H1 (cell line): ENCODE data around the gene ASTN2. TPM values are rescaled to one million over a fixed set of nuclear protein-coding genes. Genes with fewer than 3 reads are reported as not detected.

Experiments
- CTCF ChIA-PET: fragments of 300-600 bp; sonication (Branson Sonifier 250); formaldehyde crosslinking; loops from one replicate; lab custom pipeline; 2021; ENCODE audit not compliant: partially characterized antibody; lab: Charles Lee
- POLR2A ChIA-PET: fragments of 300-600 bp; sonication (Branson Sonifier 250); formaldehyde crosslinking; loops from one replicate; lab custom pipeline; 2021; ENCODE audit warnings: inconsistent platforms; ENCODE audit not compliant: partially characterized antibody; lab: Charles Lee
- DNase-seq, 2 experiments: peaks; one replicate each; pipeline versions ENCODE4 v3.0.0 to v3.0.0-alpha.2; 2010 to 2022; ENCODE audit warnings: low spot score in 2 of 2, low read depth in 1 of 2, mixed read lengths in 1 of 2
- FAIRE-seq: peaks from 2 replicates; lab custom pipeline; 2011; peaks lifted over from hg19 to GRCh38; lab: Jason Lieb, UNC
- H2AFZ ChIP-seq: 2 replicates; pipeline ENCODE4 v1.8.1; 2012; ENCODE audit warnings: low read length, inconsistent platforms
- H2AK5ac ChIP-seq: 2 replicates; pipeline ENCODE4 v1.6.1; 2013; ENCODE audit warnings: low read depth, low read length
- H2BK120ac ChIP-seq: replicated peaks from 2 replicates; pipeline ENCODE3; 2013; ENCODE audit warnings: low read depth, low read length, inconsistent platforms
- H2BK12ac ChIP-seq: 2 replicates; pipeline ENCODE4 v1.6.1; 2013; ENCODE audit warnings: low read depth, low read length
- H2BK15ac ChIP-seq: 2 replicates; pipeline ENCODE4 v1.6.1; 2013; ENCODE audit warnings: low read length
- H2BK20ac ChIP-seq: 2 replicates; pipeline ENCODE4 v1.6.1; 2013; ENCODE audit warnings: low read length
- H2BK5ac ChIP-seq: 2 replicates; pipeline ENCODE4 v1.6.1; 2013; ENCODE audit warnings: low read depth, low read length
- H3K14ac ChIP-seq: 2 replicates; pipeline ENCODE4 v1.6.1; 2013; ENCODE audit warnings: inconsistent platforms; ENCODE audit not compliant: insufficient read length
- H3K18ac ChIP-seq: 2 replicates; pipeline ENCODE4 v1.6.1; 2013; ENCODE audit warnings: low read length; ENCODE audit errors: extremely low read depth
- H3K23ac ChIP-seq: 2 replicates; pipeline ENCODE4 v1.6.1; 2013; ENCODE audit warnings: inconsistent platforms; ENCODE audit not compliant: insufficient read length
- H3K23me2 ChIP-seq: 2 replicates; pipeline ENCODE4 v1.6.1; 2013; ENCODE audit warnings: low read depth, low read length
- H3K27ac ChIP-seq: 2 replicates; pipeline ENCODE4 v1.6.1; 2011; ENCODE audit warnings: low read depth, low read length, inconsistent platforms
- H3K27me3 ChIP-seq, 4 experiments: replicated peaks in 1 of 4; 1 replicate in 1 of 4; 2 replicates in 3 of 4; pipeline versions ENCODE4 v1.6.1 to v1.8.1; 2011 to 2013; ENCODE audit warnings: low read length in 3 of 4, mild to moderate bottlenecking in 3 of 4, inconsistent platforms in 2 of 4, mixed read lengths in 2 of 4, moderate library complexity in 1 of 4; ENCODE audit not compliant: control insufficient read depth in 3 of 4, insufficient read depth in 3 of 4; ENCODE audit errors: extremely low read depth in 1 of 4
- H3K36me3 ChIP-seq, 4 experiments: 2 replicates each; pipeline versions ENCODE4 v1.6.1 to v1.8.1; 2011 to 2013; ENCODE audit warnings: mild to moderate bottlenecking in 4 of 4, low read length in 3 of 4, moderate library complexity in 2 of 4, control low read depth in 1 of 4, inconsistent platforms in 1 of 4; ENCODE audit not compliant: insufficient read depth in 4 of 4, control insufficient read depth in 2 of 4
- H3K4ac ChIP-seq: replicated peaks from 2 replicates; pipeline ENCODE3; 2013; ENCODE audit warnings: low read length, low read depth, mixed read lengths, inconsistent platforms; ENCODE audit not compliant: insufficient read length
- H3K4me1 ChIP-seq, 4 experiments: replicated peaks in 1 of 4; 1 replicate in 1 of 4; 2 replicates in 3 of 4; pipeline versions ENCODE4 v1.6.1 to v1.8.1; 2011 to 2013; ENCODE audit warnings: low read length in 3 of 4, inconsistent platforms in 2 of 4, mixed read lengths in 1 of 4; ENCODE audit not compliant: insufficient read depth in 4 of 4, control insufficient read depth in 3 of 4
- H3K4me2 ChIP-seq, 2 experiments: 2 replicates each; pipeline versions ENCODE4 v1.6.1 to v1.8.1; 2011 to 2013; ENCODE audit warnings: low read depth in 2 of 2, low read length in 2 of 2, control low read depth in 1 of 2, inconsistent platforms in 1 of 2, mild to moderate bottlenecking in 1 of 2; ENCODE audit not compliant: insufficient read depth in 1 of 2
- H3K4me3 ChIP-seq, 4 experiments: fragments of 200-600, 300-600 bp in 1 of 4; sonication (generic), shearing (Covaris generic), sonication (Bioruptor Twin) in 1 of 4; 2 replicates each; pipeline versions ENCODE4 v1.5.1 to v1.8.1; 2011 to 2016; ENCODE audit warnings: low read length in 4 of 4, low read depth in 3 of 4, control low read depth in 2 of 4, inconsistent platforms in 2 of 4, mild to moderate bottlenecking in 2 of 4, mixed read lengths in 1 of 4, moderate library complexity in 1 of 4; ENCODE audit not compliant: insufficient read depth in 2 of 4; ENCODE audit errors: extremely low read depth in 1 of 4
- H3K56ac ChIP-seq: replicated peaks from 2 replicates; pipeline ENCODE3; 2013; ENCODE audit warnings: low read depth, mild to moderate bottlenecking, mixed read lengths, low read length, inconsistent platforms; ENCODE audit not compliant: insufficient read length
- H3K79me1 ChIP-seq: 2 replicates; pipeline ENCODE4 v1.6.1; 2013; ENCODE audit warnings: low read depth, low read length, control low read depth
- H3K79me2 ChIP-seq, 2 experiments: 2 replicates each; pipeline versions ENCODE4 v1.6.1 to v1.8.1; 2012 to 2013; ENCODE audit warnings: low read length in 2 of 2, mild to moderate bottlenecking in 2 of 2, inconsistent platforms in 1 of 2; ENCODE audit not compliant: insufficient read depth in 2 of 2, control insufficient read depth in 1 of 2
- H3K9ac ChIP-seq, 4 experiments: replicated peaks in 1 of 4; 1 replicate in 1 of 4; 2 replicates in 3 of 4; pipeline versions ENCODE4 v1.6.1 to v1.8.1; 2011 to 2013; ENCODE audit warnings: low read depth in 3 of 4, low read length in 3 of 4, control low read depth in 2 of 4, mild to moderate bottlenecking in 2 of 4, moderate library complexity in 2 of 4, inconsistent platforms in 1 of 4; ENCODE audit errors: extremely low read depth in 1 of 4
- H3K9me3 ChIP-seq, 2 experiments: 2 replicates each; pipeline versions ENCODE4 v1.6.1 to v1.8.1; 2012 to 2013; ENCODE audit warnings: mild to moderate bottlenecking in 2 of 2, moderate library complexity in 2 of 2, control low read depth in 1 of 2, inconsistent platforms in 1 of 2, low read depth in 1 of 2, low read length in 1 of 2, mixed read lengths in 1 of 2; ENCODE audit not compliant: insufficient read depth in 2 of 2
- H4K20me1 ChIP-seq, 2 experiments: replicated peaks in 1 of 2; 2 replicates each; pipeline versions ENCODE3 to v1.8.1; 2011 to 2013; ENCODE audit warnings: inconsistent platforms in 2 of 2, low read length in 2 of 2, mild to moderate bottlenecking in 1 of 2; ENCODE audit not compliant: insufficient read depth in 2 of 2, control insufficient read depth in 1 of 2
- H4K5ac ChIP-seq: 2 replicates; pipeline ENCODE4 v1.6.1; 2013; ENCODE audit warnings: low read length, low read depth, mixed read lengths, inconsistent platforms; ENCODE audit not compliant: insufficient read length
- H4K8ac ChIP-seq: 2 replicates; pipeline ENCODE4 v1.8.0; 2013; ENCODE audit warnings: mild to moderate bottlenecking, moderate library complexity, low read length, inconsistent platforms; ENCODE audit not compliant: insufficient read depth; ENCODE audit errors: extremely low read depth
- H4K91ac ChIP-seq: replicated peaks from 2 replicates; pipeline ENCODE3; 2013; ENCODE audit warnings: low read length, mixed read lengths, inconsistent platforms; ENCODE audit not compliant: insufficient read length
- RAD21 ChIP-seq, 2 experiments: IDR thresholded peaks in 1 of 2; conservative IDR thresholded peaks in 1 of 2; 2 replicates each; pipeline ENCODE4 v1.6.1; 2011; ENCODE audit warnings: low read depth in 2 of 2, low read length in 2 of 2, improper control_type of control experiment in 1 of 2, inconsistent platforms in 1 of 2, mild to moderate bottlenecking in 1 of 2, moderate library complexity in 1 of 2
- SP4 ChIP-seq: IDR thresholded peaks from 2 replicates; pipeline ENCODE4 v1.6.1; 2012; ENCODE audit warnings: low read length, inconsistent platforms
- polyA plus RNA-seq, 7 experiments: library from polyadenylated mRNA; depleted of rRNA in 3 of 7; stranded (reverse) in 5 of 7; unstranded in 2 of 7; fragments of >200 nt in 5 of 7; fragments of 200-250 nt in 2 of 7; gene quantifications; 1 replicate in 5 of 7; 2 replicates in 1 of 7; 4 replicates in 1 of 7; pipeline versions ENCODE4 v1.2.1 to v1.2.3, GENCODE V29; 2011 to 2013; ENCODE audit warnings: missing spikeins in 2 of 7, mixed read lengths in 2 of 7
- total RNA-seq: library from RNA; stranded (reverse); fragmentation: NEBNext Ultra II Directional; extraction: Animal tissue kit (Norgen Biotek cat#: 25700); gene quantifications from 2 replicates; pipeline ENCODE4 v1.2.1, GENCODE V29; 2021
- TF ChIP-seq, protein P1 (sequence below), 3 experiments: IDR thresholded peaks; 1 replicate in 2 of 3; 2 replicates in 1 of 3; pipeline versions ENCODE4 v1.5.1 to v1.6.1; 2011; ENCODE audit warnings: low read length in 3 of 3, mild to moderate bottlenecking in 3 of 3, inconsistent platforms in 2 of 3, low read depth in 1 of 3, moderate library complexity in 1 of 3; ENCODE audit not compliant: insufficient read depth in 1 of 3; ENCODE audit errors: control extremely low read depth in 1 of 3

Gene ASTN2
- total and polyA plus RNA-seq, 2 of the 8 experiments (the other 6 are each of a cell fraction or from before 2014, with no cell fraction given) = 8.2 to 13.7 TPM

DNA sequence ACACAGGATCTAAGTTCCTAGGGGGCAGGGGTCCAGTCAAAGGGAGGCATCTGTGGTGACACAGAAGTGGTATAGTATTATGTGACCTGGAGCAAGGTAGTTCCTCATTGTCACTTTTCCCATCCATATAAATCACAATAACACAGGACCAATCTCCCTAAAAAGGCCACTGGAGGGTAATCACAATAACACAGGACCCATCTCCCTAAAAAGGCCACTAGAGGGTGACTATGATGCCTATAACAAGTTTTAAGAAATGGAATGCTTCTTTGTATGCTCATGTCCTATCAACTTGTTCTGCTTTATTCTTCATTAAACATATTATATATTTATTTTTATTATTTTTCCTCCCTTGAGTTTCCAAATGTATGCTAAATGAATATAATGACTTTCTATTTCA lies 254.6 kb downstream of the ASTN2 start:
- Histone ChIP-seq H4K20me1 (no peaks in the 10 kb centered on the region), H2BK120ac (no peak overlapping the region), H3K23ac (no peak overlapping the region), H3K14ac (no peak overlapping the region), H2BK20ac (no peak overlapping the region), H2AFZ (no peak overlapping the region), H4K8ac (no peak overlapping the region), H4K5ac (no peak overlapping the region), H4K91ac (no peak overlapping the region), H3K79me2 (no peaks in the 10 kb centered on the region), H3K27ac (no peak overlapping the region), H3K18ac (no peak overlapping the region), H3K27me3 (no peaks in the 10 kb centered on the region), H3K9me3 (no peaks in the 10 kb centered on the region), H3K4me2 (no peak overlapping the region), H3K9ac (no peak overlapping the region), H2AK5ac (no peak overlapping the region), H3K23me2 (no peaks in the 10 kb centered on the region)
- POLR2A ChIA-PET = no interaction called here
- TF ChIP-seq, protein P1, sequence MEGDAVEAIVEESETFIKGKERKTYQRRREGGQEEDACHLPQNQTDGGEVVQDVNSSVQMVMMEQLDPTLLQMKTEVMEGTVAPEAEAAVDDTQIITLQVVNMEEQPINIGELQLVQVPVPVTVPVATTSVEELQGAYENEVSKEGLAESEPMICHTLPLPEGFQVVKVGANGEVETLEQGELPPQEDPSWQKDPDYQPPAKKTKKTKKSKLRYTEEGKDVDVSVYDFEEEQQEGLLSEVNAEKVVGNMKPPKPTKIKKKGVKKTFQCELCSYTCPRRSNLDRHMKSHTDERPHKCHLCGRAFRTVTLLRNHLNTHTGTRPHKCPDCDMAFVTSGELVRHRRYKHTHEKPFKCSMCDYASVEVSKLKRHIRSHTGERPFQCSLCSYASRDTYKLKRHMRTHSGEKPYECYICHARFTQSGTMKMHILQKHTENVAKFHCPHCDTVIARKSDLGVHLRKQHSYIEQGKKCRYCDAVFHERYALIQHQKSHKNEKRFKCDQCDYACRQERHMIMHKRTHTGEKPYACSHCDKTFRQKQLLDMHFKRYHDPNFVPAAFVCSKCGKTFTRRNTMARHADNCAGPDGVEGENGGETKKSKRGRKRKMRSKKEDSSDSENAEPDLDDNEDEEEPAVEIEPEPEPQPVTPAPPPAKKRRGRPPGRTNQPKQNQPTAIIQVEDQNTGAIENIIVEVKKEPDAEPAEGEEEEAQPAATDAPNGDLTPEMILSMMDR (IDR thresholded peaks at IDR 0.05; ENCODE audit: control extremely low read depth in 1 of 3, insufficient read depth in 1 of 3, low read depth in 1 of 3, low read length in 3 of 3) = peak in 2 of 3 experiments; percentile 39 to 60; a peak in 2 of 4 replicates
- TF ChIP-seq RAD21 (IDR thresholded peaks at IDR 0.05 in 1 of 2, conservative IDR thresholded peaks at IDR 0.05 in 1 of 2; ENCODE audit: low read depth in 2 of 2, low read length in 2 of 2) = peak; percentile 64 to 70
- no peak for TF ChIP-seq SP4
- TF ChIP-seq, all 59 proteins: peak for 2
- Histone ChIP-seq H3K4ac (no peak overlapping the region), H3K56ac (no peak overlapping the region), H2BK15ac (no peak overlapping the region), H3K4me1 (no peaks in the 10 kb centered on the region), H2BK5ac (no peak overlapping the region), H3K36me3 (no peaks in the 10 kb centered on the region), H2BK12ac (no peak overlapping the region), H3K79me1 (no peaks in the 10 kb centered on the region), H3K4me3 (no peak overlapping the region)
- CTCF ChIA-PET = interaction anchor here (0.7 to 4.9 kb wide), 44 partner anchors 9 to 423 kb away, joined by 3 to 73 read pairs (median 3); no protein-coding TSS in a partner anchor
- peak; percentile 13 for FAIRE-seq
- DNase-seq = no peak
